ENCODE measurements around the gene CTNNA1.

Gene CTNNA1

DNA sequence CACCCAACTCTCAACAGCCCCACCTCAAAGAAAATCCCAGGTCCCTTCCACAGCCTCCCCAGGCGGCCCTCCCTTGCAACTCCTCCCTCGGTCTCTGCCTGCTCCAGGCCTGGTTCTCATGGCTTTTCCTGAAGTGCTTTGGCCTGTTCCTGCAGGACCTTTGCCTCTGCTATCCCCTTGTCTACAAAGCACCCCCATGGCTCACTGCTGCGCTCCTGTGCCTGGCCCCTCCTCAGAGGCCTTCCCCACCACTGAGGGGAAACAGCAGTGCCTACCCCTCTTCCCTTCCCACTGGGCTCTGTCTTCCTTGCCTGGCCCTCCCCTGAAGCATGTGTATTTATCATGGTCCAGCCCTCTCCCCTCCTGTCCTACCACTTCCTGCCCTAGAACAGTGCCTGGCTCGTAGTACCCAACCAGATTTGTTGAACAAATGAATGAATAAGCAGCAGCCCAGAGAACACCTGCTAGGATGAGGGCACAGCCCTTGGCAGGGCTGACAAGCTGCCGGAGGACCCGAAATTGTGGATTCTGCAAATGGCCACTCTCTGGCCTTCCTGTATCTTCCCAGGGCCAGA is 190.5 kb downstream of the CTNNA1 start:
- H3K4me3 ChIP-seq (ENCODE audit: control insufficient read depth, low read depth, low read length), result no peak overlapping the region
- TF ChIP-seq, protein P1, sequence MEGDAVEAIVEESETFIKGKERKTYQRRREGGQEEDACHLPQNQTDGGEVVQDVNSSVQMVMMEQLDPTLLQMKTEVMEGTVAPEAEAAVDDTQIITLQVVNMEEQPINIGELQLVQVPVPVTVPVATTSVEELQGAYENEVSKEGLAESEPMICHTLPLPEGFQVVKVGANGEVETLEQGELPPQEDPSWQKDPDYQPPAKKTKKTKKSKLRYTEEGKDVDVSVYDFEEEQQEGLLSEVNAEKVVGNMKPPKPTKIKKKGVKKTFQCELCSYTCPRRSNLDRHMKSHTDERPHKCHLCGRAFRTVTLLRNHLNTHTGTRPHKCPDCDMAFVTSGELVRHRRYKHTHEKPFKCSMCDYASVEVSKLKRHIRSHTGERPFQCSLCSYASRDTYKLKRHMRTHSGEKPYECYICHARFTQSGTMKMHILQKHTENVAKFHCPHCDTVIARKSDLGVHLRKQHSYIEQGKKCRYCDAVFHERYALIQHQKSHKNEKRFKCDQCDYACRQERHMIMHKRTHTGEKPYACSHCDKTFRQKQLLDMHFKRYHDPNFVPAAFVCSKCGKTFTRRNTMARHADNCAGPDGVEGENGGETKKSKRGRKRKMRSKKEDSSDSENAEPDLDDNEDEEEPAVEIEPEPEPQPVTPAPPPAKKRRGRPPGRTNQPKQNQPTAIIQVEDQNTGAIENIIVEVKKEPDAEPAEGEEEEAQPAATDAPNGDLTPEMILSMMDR (conservative IDR thresholded peaks at IDR 0.05; ENCODE audit: control insufficient read depth, insufficient read depth, low read depth, low read length), result no peak
- no peak for DNase-seq (ENCODE audit: low read depth)

DNA sequence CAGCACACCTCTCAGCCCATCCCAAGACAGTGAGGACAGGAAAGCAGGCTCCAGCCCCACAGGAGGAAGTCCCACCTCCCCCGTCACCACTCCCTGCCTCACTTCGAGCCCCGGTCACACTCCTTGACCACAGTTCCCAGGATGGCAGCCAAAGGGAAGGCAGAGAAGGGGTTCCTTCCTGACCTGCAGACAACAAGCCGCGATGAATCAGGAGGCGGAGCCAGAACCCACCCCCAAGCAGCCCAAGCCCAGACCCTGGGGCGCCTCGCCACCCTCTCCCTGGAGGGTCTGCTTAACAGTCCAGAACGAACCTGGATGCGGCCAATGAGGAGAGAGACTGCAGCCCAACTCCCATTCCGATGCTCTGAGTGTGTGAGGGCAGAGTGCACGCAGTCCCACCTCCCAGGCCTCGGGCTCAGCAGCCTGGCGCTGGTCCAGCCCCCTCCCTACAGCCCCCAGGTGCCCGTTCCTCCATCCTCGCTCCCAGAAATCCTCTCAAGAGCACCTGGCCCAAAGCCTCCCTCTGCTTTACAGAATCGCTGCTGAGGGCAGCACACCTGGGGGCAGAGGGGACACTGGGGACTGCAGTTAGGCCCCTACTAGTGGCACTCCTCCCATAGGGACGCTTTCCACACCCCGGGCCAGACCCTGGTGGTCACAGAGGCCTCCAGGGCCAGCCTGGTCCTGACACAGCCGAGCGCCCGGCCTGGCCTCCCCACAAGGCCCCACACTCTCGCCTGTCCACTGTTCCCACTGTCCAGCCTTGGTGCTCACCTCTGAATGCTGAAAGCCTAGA is 191.5 kb downstream of the CTNNA1 start:
- DNase-seq (ENCODE audit: low read depth), result no peak
- H3K4me3 ChIP-seq (ENCODE audit: control insufficient read depth, low read depth, low read length), result no peak overlapping the region
- TF ChIP-seq, protein P1 (conservative IDR thresholded peaks at IDR 0.05; ENCODE audit: control insufficient read depth, insufficient read depth, low read depth, low read length), result no peak

DNA sequence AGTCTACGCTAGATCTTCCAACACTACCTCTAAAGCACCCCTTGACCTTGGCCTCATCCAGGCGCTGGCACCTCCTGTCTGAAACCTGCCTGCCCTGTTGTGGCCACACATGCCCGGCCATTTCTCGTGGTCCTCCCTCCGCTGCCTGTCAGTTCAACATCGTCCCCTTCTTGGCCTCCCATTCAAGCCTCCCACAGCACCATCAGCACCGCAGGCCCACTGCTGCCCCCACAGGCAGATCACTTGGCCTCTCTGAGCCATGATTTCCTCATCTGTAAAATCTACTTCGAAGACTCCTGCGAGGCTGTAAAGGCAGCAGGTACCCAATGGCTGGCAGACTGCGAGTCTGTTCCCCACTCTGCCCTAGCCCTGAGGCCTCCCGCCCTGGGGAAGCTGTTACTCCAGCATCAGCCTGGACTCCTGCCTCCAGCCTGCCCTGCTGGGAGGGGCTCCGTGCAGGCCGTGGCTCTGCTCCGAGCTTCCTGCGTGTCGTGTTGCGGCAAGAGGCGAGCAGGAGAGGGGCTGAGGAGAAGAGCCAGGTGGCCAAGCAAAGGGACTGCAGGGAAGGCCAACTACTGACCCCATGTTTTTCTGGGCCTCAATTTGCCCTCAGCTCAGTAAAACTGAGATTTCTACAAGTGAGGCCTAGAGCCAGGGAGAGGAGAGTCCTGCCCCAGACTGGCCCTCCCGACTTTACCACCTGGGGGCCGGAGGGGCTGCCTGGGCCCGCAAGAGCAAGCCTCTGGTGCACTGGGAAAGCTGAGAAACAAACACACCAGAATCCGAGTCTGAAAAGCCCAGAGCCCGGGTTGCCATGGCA is 192.4 kb downstream of the CTNNA1 start:
- no peak overlapping the region for H3K4me3 ChIP-seq (ENCODE audit: control insufficient read depth, low read depth, low read length)
- DNase-seq (ENCODE audit: low read depth), result no peak
- TF ChIP-seq, protein P1 (conservative IDR thresholded peaks at IDR 0.05; ENCODE audit: control insufficient read depth, insufficient read depth, low read depth, low read length), result no peak

DNA sequence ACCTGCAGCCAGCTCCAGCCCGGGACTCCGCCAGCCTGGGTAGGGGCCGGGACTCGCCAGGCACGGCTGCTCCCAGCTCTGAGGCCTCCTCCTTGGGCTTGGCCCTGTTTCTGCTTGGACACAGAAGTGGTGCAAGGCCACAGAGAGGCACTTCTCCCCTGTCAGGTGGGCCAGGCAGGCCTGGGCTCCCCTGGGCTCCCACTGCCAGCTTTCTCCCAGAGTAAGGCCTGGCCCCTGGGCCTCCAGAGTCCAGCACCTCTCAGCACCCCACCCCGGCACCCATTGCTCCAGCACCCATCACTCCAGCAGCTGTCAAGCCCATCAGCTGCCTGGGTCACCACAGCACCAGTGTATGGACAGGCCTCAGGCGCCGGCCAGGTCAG is 193.0 kb downstream of the CTNNA1 start:
- no peak for DNase-seq (ENCODE audit: low read depth)
- H3K4me3 ChIP-seq (ENCODE audit: control insufficient read depth, low read depth, low read length), result no peak overlapping the region
- TF ChIP-seq, protein P1 (conservative IDR thresholded peaks at IDR 0.05; ENCODE audit: control insufficient read depth, insufficient read depth, low read depth, low read length), result no peak

DNA sequence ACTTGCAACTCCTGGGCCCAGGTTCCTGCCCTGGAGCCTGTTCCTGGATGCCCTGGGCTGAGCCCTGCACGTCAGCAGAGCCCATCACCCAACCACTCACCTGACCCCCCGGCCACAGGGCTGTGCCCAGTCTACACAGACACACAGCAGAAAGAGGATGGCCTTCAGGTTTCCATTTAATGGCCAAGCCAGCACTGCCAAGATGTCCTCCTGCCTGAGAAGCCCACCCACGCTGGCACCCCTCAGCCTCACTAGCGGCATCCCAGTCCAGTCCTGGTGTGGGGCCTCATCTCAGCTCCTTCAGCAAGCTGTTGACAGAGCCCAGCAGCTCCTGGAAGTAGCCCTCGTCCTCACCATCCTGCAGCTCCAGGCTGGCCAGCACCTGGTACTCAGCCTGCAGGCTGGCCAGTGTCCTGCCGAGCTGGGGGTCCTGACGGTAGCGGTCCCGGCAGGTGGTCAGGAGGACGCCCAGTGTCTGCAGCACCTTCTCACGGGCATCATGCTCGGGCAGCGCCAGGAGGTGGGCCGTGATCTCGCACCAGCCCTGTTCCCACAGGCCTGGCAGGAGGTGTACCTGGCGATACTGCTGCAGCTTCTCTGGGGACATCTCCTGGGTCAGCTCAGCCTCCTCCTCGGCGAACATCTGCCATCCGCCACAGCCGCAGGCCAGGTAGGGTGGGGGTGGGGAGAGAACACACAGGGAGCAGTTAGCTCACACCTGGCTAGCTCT is 193.8 kb downstream of the CTNNA1 start:
- TF ChIP-seq, protein P1 (conservative IDR thresholded peaks at IDR 0.05; ENCODE audit: control insufficient read depth, insufficient read depth, low read depth, low read length), result no peak
- no peak overlapping the region for H3K4me3 ChIP-seq (ENCODE audit: control insufficient read depth, low read depth, low read length)

DNA sequence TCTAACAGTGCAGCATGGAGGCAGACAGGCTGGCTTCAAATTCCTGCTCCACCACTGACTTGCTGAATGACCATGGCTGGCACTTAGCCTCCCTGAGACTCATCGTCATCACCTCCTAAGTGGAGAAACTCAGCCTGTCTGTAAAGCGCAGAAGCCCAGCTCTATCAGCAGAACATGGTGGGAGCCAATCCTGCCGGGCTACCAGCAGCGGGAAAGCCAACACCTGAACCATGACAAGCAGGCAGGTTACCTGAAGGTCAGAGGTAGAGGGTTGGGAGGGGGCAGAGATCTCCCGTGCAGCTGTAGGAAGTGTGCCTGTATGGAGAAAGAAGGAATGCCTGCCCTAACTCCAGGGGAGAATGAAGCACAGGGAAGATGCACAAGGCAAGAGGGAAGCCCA is 194.6 kb downstream of the CTNNA1 start:
- no peak for DNase-seq (ENCODE audit: low read depth)
- H3K4me3 ChIP-seq (ENCODE audit: control insufficient read depth, low read depth, low read length), result no peak overlapping the region
- TF ChIP-seq, protein P1 (conservative IDR thresholded peaks at IDR 0.05; ENCODE audit: control insufficient read depth, insufficient read depth, low read depth, low read length), result no peak

More for the DNA sequence above, 193.8 kb downstream of the CTNNA1 start:
- DNase-seq (ENCODE audit: low read depth), result no peak

Measured in fibroblast of mammary gland (primary cell).